ENCODE measurements around the gene FARS2. TPM values are rescaled to one million over a fixed set of nuclear protein-coding genes. Genes with fewer than 3 reads are reported as not detected.

FARS2 gene
- total and polyA plus RNA-seq, 9 of the 15 experiments (the other 6 are each of a cell fraction or from before 2014, with no cell fraction given) = 16.5 to 62.2 (median 27.0) TPM

GRCh38 chr6:5438922-5439584, 177.7 kb downstream of the FARS2 start (continued):
- TF ChIP-seq TBL1XR1 (IDR thresholded peaks at IDR 0.05; ENCODE audit: low read length in 2 of 2) = no peak
- TF ChIP-seq ZNF274 (IDR thresholded peaks at IDR 0.05; ENCODE audit: borderline replicate concordance, low read depth, low read length) = no peak
- no peak for TF ChIP-seq FUS (optimal IDR thresholded peaks at IDR 0.05; ENCODE audit: low read depth, low read length)
- no peak for TF ChIP-seq ZNF253 (CRISPR knock-in tag; conservative IDR thresholded peaks at IDR 0.05)
- no peak for TF ChIP-seq NBN (IDR thresholded peaks at IDR 0.05; ENCODE audit: low read depth)
- no peak for TF ChIP-seq RBFOX2 (IDR thresholded peaks at IDR 0.05; ENCODE audit: low read depth, low read length)
- no peak for TF ChIP-seq ATF7 (IDR thresholded peaks at IDR 0.05)
- no peak for TF ChIP-seq RFX1 (IDR thresholded peaks at IDR 0.05)
- no peak for TF ChIP-seq SRSF7 (optimal IDR thresholded peaks at IDR 0.05; ENCODE audit: low read depth, low read length)
- TF ChIP-seq SNIP1 (IDR thresholded peaks at IDR 0.05; ENCODE audit: low read depth) = no peak

- WGBS (ENCODE audit: insufficient coverage, low coverage, missing lambda C conversion rate) = 96% methylated on average over 3 of the region's 3 CpGs
- H3K4me1 ChIP-seq (replicated peaks in 1 of 2; ENCODE audit: control insufficient read depth in 2 of 2, insufficient read depth in 2 of 2, low read length in 2 of 2) = no peaks in the 10 kb centered on the region
- ChIA-PET POLR2A (no interaction called here), CTCF (ENCODE audit: low intra/inter-chr PET ratio) (no interaction called here)
- DNase-seq (ENCODE audit: extremely low read depth in 1 of 4, low spot score in 3 of 4) (no peak), ATAC-seq (no peak), FAIRE-seq (no peak)
- H3K4me3 ChIP-seq = no peak overlapping the region
- no peaks in the 10 kb centered on the region for H4K20me1 ChIP-seq (replicated peaks; ENCODE audit: control insufficient read depth, insufficient read depth, low read length)
- no peaks in the 10 kb centered on the region for H3K79me2 ChIP-seq (ENCODE audit: control insufficient read depth, insufficient read depth, low read length)
- no peaks in the 10 kb centered on the region for H3K9me3 ChIP-seq (replicated peaks; ENCODE audit: control insufficient read depth, insufficient read depth, low read depth, low read length)
- no peak overlapping the region for H3K9ac ChIP-seq (ENCODE audit: insufficient read depth in 1 of 2, low read depth in 2 of 2, low read length in 2 of 2)
- no peaks in the 10 kb centered on the region for H3K36me3 ChIP-seq (ENCODE audit: control insufficient read depth, insufficient read depth, low read length)
- no peak overlapping the region for H3K4me2 ChIP-seq (ENCODE audit: insufficient read depth, low read length)
- BruUV-seq (replicated peaks) = no TSS peak
- H3K27me3 ChIP-seq (ENCODE audit: control insufficient read depth in 2 of 2, insufficient read depth in 2 of 2, low read length in 2 of 2) = no peaks in the 10 kb centered on the region
- in situ Hi-C loops (cut with MboI) (no loop called here), intact Hi-C loops (cut with micrococcal nuclease) (no loop called here)
- H2AFZ ChIP-seq (ENCODE audit: low read depth, low read length) = no peak overlapping the region
- no peaks in the 10 kb centered on the region for H3K9me1 ChIP-seq (ENCODE audit: control insufficient read depth, insufficient read depth, low read length)
- H3K27ac ChIP-seq (ENCODE audit: extremely low read depth, low read depth, low read length) = no peak overlapping the region
- no peak for TF ChIP-seq PPARD (CRISPR knock-in tag; IDR thresholded peaks at IDR 0.05)
- TF ChIP-seq NFYB (IDR thresholded peaks at IDR 0.05; ENCODE audit: extremely low read depth, insufficient read length) = no peak
- TF ChIP-seq GABPB2 (CRISPR knock-in tag; conservative IDR thresholded peaks at IDR 0.05) = no peak
- no peak for TF ChIP-seq CBFB (CRISPR knock-in tag; IDR thresholded peaks at IDR 0.05)
- no peak for TF ChIP-seq CBX5 (IDR thresholded peaks at IDR 0.05; ENCODE audit: borderline replicate concordance, low read depth)
- TF ChIP-seq NRF1 (conservative IDR thresholded peaks at IDR 0.05 in 1 of 2, IDR thresholded peaks at IDR 0.05 in 1 of 2) = no peak
- no peak for TF ChIP-seq ARID3A (IDR thresholded peaks at IDR 0.05; ENCODE audit: borderline replicate concordance, low read depth, low read length)
These were observed 178.4 kb downstream of the FARS2 start for GRCh38 chr6:5439749-5440148.
